OCI-LY1 (cell line): Measurements from ENCODE around the gene MEGF6.

Experiments
- H2AFZ ChIP-seq: fragments of 200-600 bp; sonication (generic), shearing (Covaris generic); 2 replicates; pipeline ENCODE4 v1.6.0; 2014; ENCODE audit warnings: antibody characterized with exemption, mild to moderate bottlenecking, low read length
- H3F3A ChIP-seq: fragments of 200-600 bp; sonication (generic), shearing (Covaris generic); 2 replicates; pipeline ENCODE4 v1.6.0; 2014; ENCODE audit warnings: mild to moderate bottlenecking, antibody characterized with exemption, low read length, moderate library complexity; ENCODE audit not compliant: insufficient read depth
- H3K27ac ChIP-seq: fragments of 200-600 bp; sonication (generic); 2 replicates; pipeline ENCODE4 v1.5.1; 2014; ENCODE audit warnings: low read length, mixed run types, mild to moderate bottlenecking, low read depth; ENCODE audit not compliant: poor library complexity, severe bottlenecking
- H3K27me3 ChIP-seq: fragments of 200-600 bp; sonication (generic); 2 replicates; pipeline ENCODE4 v1.6.0; 2014; ENCODE audit warnings: antibody characterized with exemption, mild to moderate bottlenecking, low read length, moderate library complexity; ENCODE audit not compliant: insufficient read depth
- H3K36me3 ChIP-seq: fragments of 200-600 bp; sonication (generic); 2 replicates; pipeline ENCODE4 v1.6.1; 2014; ENCODE audit warnings: mild to moderate bottlenecking, antibody characterized with exemption, low read length, moderate library complexity, mixed read lengths; ENCODE audit not compliant: insufficient read depth
- H3K4me1 ChIP-seq: fragments of 200-600 bp; sonication (generic); 2 replicates; pipeline ENCODE4 v1.5.1; 2014; ENCODE audit warnings: mild to moderate bottlenecking, low read length, moderate library complexity; ENCODE audit not compliant: insufficient read depth, severe bottlenecking
- H3K4me2 ChIP-seq: fragments of 200-600 bp; sonication (generic), shearing (Covaris generic); 2 replicates; pipeline ENCODE4 v1.6.1; 2014; ENCODE audit warnings: low read length
- H3K4me3 ChIP-seq: fragments of 200-600 bp; sonication (generic); 2 replicates; pipeline ENCODE4 v1.5.1; 2014; ENCODE audit warnings: low read length, low read depth, mild to moderate bottlenecking, mixed read lengths; ENCODE audit not compliant: poor library complexity, severe bottlenecking
- H3K79me2 ChIP-seq: fragments of 200-600 bp; shearing (Covaris generic); 2 replicates; pipeline ENCODE4 v1.6.1; 2016; ENCODE audit warnings: mixed run types, low read length, mixed read lengths; ENCODE audit not compliant: insufficient read depth
- H3K9ac ChIP-seq: fragments of 200-600 bp; sonication (generic), shearing (Covaris generic); 2 replicates; pipeline ENCODE4 v1.6.1; 2014; ENCODE audit warnings: mild to moderate bottlenecking, low read length, mixed read lengths
- H3K9me2 ChIP-seq: fragments of 200-600 bp; sonication (generic), shearing (Covaris generic); 2 replicates; pipeline ENCODE4 v1.6.1; 2014; ENCODE audit warnings: low read depth, mild to moderate bottlenecking, low read length, mixed read lengths
- H3K9me3 ChIP-seq: fragments of 200-600 bp; shearing (Covaris generic); 2 replicates; pipeline ENCODE4 v1.6.1; 2014; ENCODE audit warnings: low read length, mixed read lengths
- H4K20me1 ChIP-seq: fragments of 200-600 bp; sonication (generic), shearing (Covaris generic); 2 replicates; pipeline ENCODE4 v1.6.0; 2016; ENCODE audit warnings: mild to moderate bottlenecking, low read length; ENCODE audit not compliant: insufficient read depth
- EZH2 ChIP-seq: fragments of 200-600 bp; sonication (generic), shearing (Covaris generic); IDR thresholded peaks from 2 replicates; pipeline ENCODE4 v1.8.0; 2017; ENCODE audit warnings: borderline replicate concordance, mixed run types, mild to moderate bottlenecking, antibody characterized with exemption, low read length, moderate library complexity, mixed read lengths
- TF ChIP-seq, protein P1 (sequence below): fragments of 200-600 bp; sonication (generic), shearing (Covaris generic); IDR thresholded peaks from 2 replicates; pipeline ENCODE4 v1.5.1; 2017; ENCODE audit warnings: mild to moderate bottlenecking, antibody characterized with exemption, low read length, moderate library complexity, mixed read lengths

Gene MEGF6

DNA sequence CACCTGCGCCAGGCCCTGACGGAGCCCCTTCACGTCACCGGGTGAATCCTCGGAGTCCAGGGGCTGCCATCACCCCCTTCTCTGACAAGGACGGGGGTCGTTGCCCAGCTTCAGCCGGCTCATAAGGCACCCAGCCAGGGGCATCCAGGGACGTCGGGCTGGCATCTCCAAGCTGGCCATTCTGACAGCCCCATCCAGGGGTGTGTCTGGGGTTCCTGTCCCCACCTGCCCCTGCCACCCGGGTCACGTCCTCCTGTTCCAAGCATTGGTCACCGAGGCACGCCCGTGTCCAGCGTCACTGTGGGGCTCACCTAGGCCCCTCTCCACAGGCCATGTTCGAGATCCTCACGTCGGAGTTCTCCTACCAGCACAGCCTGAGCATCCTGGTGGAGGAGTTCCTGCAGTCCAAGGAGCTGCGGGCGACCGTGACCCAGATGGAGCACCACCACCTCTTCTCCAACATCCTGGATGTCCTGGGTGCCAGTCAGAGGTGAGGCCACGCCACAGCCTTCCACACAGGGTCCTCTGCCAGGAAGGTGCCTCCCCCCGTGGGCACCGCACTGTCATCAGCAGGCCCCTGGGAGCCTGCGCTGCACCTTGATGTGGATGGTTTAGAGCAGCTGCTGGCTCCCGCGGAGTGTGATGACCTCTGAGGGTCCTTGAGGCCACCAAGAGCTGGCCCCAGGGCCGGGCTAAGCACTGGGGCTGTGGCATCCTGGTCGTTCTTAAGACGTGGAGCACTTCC lies 142.0 kb downstream of the MEGF6 start:
- Histone ChIP-seq H3K27me3 (no peaks in the 10 kb centered on the region; the same call in 1 of the 2 replicates), H3K79me2 (no peaks in the 10 kb centered on the region), H3K9me2 (no peaks in the 10 kb centered on the region), H2AFZ (no peak overlapping the region), H3K4me1 (no peaks in the 10 kb centered on the region), H3K27ac (no peak overlapping the region), H3K9ac (no peak overlapping the region), H3K4me3 (no peak overlapping the region), H3F3A (no peaks in the 10 kb centered on the region), H3K36me3 (no peaks in the 10 kb centered on the region), H4K20me1 (no peaks in the 10 kb centered on the region), H3K9me3 (no peaks in the 10 kb centered on the region), H3K4me2 (no peak overlapping the region)
- TF ChIP-seq, protein P1, sequence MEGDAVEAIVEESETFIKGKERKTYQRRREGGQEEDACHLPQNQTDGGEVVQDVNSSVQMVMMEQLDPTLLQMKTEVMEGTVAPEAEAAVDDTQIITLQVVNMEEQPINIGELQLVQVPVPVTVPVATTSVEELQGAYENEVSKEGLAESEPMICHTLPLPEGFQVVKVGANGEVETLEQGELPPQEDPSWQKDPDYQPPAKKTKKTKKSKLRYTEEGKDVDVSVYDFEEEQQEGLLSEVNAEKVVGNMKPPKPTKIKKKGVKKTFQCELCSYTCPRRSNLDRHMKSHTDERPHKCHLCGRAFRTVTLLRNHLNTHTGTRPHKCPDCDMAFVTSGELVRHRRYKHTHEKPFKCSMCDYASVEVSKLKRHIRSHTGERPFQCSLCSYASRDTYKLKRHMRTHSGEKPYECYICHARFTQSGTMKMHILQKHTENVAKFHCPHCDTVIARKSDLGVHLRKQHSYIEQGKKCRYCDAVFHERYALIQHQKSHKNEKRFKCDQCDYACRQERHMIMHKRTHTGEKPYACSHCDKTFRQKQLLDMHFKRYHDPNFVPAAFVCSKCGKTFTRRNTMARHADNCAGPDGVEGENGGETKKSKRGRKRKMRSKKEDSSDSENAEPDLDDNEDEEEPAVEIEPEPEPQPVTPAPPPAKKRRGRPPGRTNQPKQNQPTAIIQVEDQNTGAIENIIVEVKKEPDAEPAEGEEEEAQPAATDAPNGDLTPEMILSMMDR: no peak
- TF ChIP-seq EZH2: no peak

DNA sequence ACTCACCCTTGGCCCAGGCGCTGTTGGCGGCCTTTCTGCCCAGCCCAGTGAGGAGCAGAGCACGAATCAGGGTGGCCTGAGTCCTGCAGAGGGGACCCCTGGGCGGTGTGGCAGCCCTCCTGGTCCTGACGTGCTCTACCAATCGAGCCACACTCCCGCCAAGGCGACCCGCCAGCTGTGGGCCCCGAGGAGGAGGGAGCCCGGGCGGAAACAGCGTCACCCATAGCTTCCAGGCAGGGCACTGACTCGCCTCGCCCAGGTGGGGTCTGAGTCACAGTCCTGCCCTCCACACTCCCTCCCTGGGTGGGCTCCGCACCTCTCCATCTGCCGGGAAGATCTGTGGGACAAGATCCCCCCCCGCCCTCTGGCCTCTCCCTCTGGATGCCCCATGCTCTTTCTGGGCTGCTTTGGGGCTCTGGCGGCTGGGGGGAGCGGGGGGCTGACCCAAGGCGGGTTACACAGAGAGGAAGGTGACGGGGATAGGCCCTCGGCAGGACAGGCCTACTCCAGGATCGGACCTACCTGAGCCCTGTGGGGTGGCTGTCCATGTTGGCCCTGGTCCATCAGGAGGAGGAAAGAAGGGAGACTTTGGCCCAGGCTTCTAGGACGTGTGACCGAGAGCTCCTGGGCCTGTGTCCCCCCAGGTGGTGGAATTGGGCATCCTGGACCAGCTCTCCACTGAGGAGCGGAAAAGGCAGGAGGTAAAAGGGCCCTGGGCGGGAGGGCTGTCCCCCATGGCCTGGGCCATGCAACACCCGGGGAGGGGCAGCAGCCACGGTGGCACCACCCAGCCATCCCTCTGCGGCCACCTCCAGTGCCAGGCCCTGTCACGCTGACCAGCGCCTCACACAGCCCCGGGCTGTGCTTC lies 142.8 kb downstream of the MEGF6 start:
- no peaks in the 10 kb centered on the region for H3K36me3 ChIP-seq
- H2AFZ ChIP-seq: no peak overlapping the region
- no peaks in the 10 kb centered on the region for H3K79me2 ChIP-seq
- no peak overlapping the region for H3K9ac ChIP-seq
- H4K20me1 ChIP-seq: no peaks in the 10 kb centered on the region
- TF ChIP-seq, protein P1: no peak
- TF ChIP-seq EZH2: no peak
- H3F3A ChIP-seq: no peaks in the 10 kb centered on the region
- H3K27ac ChIP-seq: no peak overlapping the region
- no peak overlapping the region for H3K4me2 ChIP-seq
- H3K9me2 ChIP-seq: no peaks in the 10 kb centered on the region
- H3K4me3 ChIP-seq: no peak overlapping the region
- H3K4me1 ChIP-seq: no peaks in the 10 kb centered on the region
- H3K9me3 ChIP-seq: no peaks in the 10 kb centered on the region
- no peaks in the 10 kb centered on the region; the same call in 1 of the 2 replicates for H3K27me3 ChIP-seq

DNA sequence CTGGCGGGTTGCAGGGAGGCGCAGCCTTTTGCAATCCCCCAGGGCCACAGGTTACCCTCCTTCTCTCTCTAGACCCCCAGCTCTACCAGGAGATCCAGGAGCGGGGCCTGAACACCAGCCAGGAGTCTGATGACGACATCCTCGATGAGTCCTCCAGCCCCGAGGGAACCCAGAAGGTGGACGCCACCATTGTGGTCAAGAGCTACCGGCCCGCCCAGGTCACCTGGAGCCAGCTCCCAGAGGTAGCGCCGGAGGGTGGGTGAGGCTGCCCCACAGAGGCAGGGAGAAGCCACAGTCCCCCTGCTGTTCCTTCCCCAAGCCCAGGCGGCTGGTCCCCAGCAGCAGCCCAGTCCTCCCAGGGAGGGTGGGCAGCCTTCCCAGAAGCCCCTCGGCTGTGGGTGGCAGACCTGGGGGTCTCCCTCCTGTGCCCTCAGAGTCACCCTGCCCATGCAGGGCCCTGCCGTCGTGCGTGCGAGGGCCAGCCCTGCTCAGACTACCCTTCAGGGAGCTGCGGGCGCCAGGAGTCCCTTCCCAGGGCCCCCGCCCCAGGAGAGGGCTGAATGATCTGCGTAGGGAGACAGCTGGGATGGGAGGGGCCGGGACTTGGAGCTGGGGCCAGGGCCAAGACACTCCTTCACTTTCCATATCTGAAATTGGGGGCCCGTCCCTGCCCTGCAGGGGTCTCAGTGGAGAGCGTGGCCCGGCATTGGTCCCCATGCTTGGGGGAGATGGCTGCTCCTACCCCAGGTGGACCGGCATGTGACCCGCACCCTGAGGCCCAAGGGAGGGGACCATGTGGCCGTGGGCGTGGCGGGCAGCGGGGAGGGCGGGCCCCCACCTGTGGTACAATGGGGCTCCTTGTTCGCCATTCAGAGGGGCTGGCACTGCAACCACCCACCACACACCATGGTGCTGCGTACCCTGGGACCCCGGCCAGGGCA lies 143.9 kb downstream of the MEGF6 start:
- Histone ChIP-seq H3K9me2 (no peaks in the 10 kb centered on the region), H3K4me1 (no peaks in the 10 kb centered on the region), H4K20me1 (no peaks in the 10 kb centered on the region), H2AFZ (no peak overlapping the region), H3K79me2 (no peaks in the 10 kb centered on the region), H3K4me3 (no peak overlapping the region), H3K4me2 (no peak overlapping the region), H3K9ac (no peak overlapping the region), H3K9me3 (no peaks in the 10 kb centered on the region), H3F3A (no peaks in the 10 kb centered on the region), H3K36me3 (no peaks in the 10 kb centered on the region), H3K27me3 (no peaks in the 10 kb centered on the region; the same call in 1 of the 2 replicates), H3K27ac (no peak overlapping the region)
- TF ChIP-seq, protein P1: no peak
- TF ChIP-seq EZH2: no peak
